Retinal pigment epithelial cell (primary cell): ENCODE results near the gene ADAM15.

Source experiments
- DNase-seq: peaks from one replicate; pipeline ENCODE4 v3.0.0-alpha.2; 2010; ENCODE audit warnings: low read depth
- H3K4me3 ChIP-seq: 2 replicates; pipeline ENCODE4 v1.5.1; 2011; ENCODE audit warnings: mild to moderate bottlenecking, low read length, control low read depth, moderate library complexity
- TF ChIP-seq, protein P1 (sequence below): conservative IDR thresholded peaks from 2 replicates; pipeline ENCODE4 v1.5.1; 2011; ENCODE audit warnings: low read depth, low read length, control low read depth, inconsistent platforms

Gene ADAM15

DNA sequence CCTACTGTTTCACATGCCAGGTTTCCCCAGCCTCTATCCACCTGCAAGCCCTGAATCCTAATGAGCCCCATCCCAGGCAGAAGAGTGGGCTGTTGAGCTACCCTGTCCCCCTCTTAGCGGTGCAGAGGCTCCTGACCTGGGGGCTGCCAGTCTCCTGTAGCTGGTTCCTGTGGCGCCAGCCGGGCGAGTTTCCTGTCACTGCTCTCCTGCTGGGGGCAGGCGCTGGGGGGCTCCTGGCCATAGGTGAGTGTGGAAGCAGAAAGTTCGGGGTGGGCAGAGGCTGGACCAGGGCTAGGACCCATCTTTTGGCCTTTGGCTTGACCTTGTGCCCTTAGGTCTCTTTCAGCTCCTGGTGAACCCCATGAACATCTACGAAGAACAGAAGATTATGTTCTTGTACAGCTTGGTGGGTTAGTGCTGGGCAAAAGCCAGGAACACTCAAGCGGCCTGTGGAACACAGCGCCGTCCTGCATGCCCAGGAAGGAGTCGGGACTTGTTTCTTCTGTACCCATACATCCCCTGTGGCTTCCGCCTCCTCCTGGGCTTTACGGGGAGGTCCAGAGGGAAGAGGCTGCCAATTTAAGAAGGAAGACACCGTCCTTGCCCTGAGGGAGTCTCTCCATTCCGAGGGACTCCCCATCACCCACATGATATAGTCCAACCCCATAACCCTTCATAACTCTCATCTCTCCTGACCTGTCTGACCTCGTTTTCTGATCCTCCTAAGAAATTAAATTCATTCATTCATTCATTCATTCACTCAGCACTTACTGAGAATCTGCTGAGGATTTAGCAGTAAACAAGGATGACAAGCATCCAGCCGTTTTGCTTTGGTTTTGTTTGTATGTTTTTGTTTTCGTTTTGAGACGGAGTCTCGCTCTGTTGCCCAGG lies 16.6 kb upstream of the ADAM15 start:
- TF ChIP-seq, protein P1, sequence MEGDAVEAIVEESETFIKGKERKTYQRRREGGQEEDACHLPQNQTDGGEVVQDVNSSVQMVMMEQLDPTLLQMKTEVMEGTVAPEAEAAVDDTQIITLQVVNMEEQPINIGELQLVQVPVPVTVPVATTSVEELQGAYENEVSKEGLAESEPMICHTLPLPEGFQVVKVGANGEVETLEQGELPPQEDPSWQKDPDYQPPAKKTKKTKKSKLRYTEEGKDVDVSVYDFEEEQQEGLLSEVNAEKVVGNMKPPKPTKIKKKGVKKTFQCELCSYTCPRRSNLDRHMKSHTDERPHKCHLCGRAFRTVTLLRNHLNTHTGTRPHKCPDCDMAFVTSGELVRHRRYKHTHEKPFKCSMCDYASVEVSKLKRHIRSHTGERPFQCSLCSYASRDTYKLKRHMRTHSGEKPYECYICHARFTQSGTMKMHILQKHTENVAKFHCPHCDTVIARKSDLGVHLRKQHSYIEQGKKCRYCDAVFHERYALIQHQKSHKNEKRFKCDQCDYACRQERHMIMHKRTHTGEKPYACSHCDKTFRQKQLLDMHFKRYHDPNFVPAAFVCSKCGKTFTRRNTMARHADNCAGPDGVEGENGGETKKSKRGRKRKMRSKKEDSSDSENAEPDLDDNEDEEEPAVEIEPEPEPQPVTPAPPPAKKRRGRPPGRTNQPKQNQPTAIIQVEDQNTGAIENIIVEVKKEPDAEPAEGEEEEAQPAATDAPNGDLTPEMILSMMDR: no peak
- DNase-seq: no peak
- no peak overlapping the region for H3K4me3 ChIP-seq

DNA sequence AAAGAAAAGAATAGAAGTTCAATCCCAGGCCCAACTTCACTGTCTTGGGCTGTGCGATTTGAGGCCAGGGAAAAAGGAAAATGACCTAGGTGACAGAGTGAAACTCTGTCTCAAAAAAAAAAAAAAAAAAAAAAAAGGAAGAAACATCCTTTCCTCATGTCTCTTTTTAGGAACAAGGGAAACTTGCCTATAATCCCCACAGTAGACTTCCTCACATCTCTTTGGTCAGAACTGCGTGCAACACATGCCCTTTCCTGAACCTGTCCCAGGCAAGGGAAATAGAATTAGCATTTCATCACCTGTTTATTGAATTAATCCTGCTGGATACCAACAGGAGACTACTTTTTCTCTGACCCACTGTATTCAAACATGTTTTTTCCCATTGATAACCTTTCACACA lies 15.2 kb upstream of the ADAM15 start:
- no peak for DNase-seq
- TF ChIP-seq, protein P1: no peak
- no peak overlapping the region for H3K4me3 ChIP-seq

DNA sequence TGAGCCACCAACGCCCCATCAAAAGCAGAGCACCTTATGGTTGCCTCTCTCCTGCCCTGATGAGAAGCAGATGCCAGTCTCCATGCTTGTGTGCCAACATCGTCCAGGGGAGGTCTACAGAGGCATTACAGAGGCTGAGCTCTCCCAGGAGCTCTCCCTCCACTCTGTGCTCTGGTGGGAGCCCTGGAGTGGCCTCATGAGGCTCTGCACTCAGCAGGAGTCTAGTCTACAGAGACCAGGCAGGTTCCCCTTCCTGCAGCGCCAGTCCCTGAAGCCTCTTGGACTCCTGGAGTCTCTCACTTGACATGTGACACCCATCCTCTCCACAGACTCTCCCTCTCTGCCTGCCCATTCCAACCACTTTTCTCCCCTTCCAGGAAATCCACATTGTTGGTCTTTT lies 14.1 kb upstream of the ADAM15 start:
- no peak for DNase-seq
- H3K4me3 ChIP-seq: no peak overlapping the region
- TF ChIP-seq, protein P1: no peak

DNA sequence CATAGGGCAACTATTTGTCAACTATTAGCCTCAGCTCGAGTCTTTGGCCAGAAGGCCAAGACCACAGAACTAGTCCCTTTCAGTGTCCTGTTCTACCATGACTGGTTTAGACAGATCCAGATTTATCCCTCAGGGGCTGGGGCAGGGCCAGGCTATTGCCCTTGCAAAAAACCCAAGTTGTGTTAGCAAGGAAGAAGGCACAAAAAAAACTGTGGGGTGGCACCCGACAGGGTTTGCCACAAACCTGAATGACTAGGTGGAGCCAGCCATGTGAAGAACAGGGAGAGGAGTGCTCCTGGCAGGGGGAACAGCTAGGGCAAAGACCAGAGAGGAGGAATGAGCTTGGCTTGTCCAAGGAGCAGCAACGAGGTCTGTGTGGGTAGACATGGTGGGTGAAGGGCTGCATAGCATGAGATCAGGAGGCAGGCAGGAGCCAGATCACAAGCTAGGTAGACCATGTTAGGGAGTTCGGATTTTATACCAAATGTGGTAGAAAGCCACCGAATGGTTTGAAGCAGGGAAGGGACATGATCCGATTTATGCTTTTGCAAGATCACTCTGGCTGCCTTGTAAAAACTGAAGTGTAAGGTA lies 13.2 kb upstream of the ADAM15 start:
- no peak for DNase-seq
- H3K4me3 ChIP-seq: no peak overlapping the region
- TF ChIP-seq, protein P1: no peak

DNA sequence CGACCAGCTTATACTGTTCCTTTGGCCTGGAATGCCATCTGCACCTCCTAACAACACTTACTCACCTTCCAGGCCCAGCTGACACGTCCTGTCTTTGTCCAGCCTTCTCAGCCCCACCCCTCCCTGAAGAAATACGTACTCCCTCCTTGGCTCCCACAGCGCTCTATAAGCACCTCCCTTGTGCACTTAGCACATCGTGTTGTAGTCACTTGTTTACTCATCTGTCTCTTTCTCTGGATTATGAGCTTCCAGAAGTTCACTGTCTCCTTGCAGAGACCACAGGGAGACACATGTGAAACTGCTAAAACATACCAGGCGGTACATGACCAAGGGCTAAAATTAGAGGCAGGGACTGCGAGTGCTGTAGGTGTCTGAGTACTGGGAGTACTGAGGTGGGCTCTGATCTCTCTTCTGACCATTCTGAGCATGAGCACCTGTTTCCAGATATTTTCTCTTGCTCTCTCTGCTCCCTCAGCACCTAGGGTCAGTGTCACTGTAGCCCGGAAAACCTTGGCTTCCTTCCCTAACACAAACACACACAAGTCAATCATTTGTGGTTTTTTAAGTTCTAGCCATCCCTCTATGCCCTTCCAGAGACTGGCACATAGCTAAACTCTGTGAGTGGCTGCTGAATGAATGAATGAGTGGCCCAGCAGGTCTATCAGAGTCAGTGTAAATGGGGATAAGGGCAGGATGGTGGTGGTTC lies 12.4 kb upstream of the ADAM15 start:
- no peak for DNase-seq
- H3K4me3 ChIP-seq: no peak overlapping the region
- TF ChIP-seq, protein P1: no peak

DNA sequence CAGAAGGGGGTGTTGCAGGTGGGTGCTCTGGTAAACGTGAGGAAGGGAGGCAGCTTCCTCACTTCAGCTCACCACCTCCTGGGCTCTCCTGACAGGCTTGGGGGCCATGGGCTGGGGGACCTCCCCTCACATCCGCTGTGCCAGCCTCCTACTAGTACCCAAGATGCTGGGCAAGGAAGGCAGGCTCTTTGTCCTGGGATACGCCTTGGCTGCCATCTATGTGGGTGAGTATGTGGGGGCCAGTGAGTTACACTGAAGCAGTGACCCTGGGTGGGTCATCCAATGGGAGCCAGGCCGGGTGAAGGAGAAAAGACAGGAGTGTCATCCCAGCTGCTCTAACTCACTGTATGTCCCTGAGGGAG lies 11.8 kb upstream of the ADAM15 start:
- TF ChIP-seq, protein P1: no peak
- no peak overlapping the region for H3K4me3 ChIP-seq

More for the DNA sequence above, 11.8 kb upstream of the ADAM15 start:
- no peak for DNase-seq
